Activated CD4-positive, CD25-positive, alpha-beta regulatory T cell treated with anti-CD3 and anti-CD28 coated beads, Interleukin-2, amount 50 U/mL, for 72 hours (primary cell): ENCODE measurements around the gene KLHL2.
"Not testable (repeated sequence)": the region's sequence is repeated elsewhere in the genome, so short reads cannot be mapped to it uniquely, and the experiment has no call there.

ENCODE experiments used
- DNase-seq: peaks from one replicate; pipeline ENCODE4 v3.0.0; 2021

KLHL2 gene

GRCh38 chr4:165331823-165332222 lies 124.5 kb downstream of the KLHL2 start:
- no peak for DNase-seq

- DNase-seq: no peak
These were observed 125.1 kb downstream of the KLHL2 start for GRCh38 chr4:165332502-165332901.

GRCh38 chr4:165335163-165335703 lies 127.9 kb downstream of the KLHL2 start:
- DNase-seq: no peak

GRCh38 chr4:165336743-165337142 lies 129.4 kb downstream of the KLHL2 start:
- DNase-seq: no peak

GRCh38 chr4:165342340-165342739 lies 135.0 kb downstream of the KLHL2 start:
- not testable (repeated sequence) for DNase-seq

GRCh38 chr4:165343353-165344191 lies 136.2 kb downstream of the KLHL2 start:
- no peak for DNase-seq

GRCh38 chr4:165345666-165346417 lies 138.5 kb downstream of the KLHL2 start:
- no peak for DNase-seq

- no peak for DNase-seq
These were observed 140.5 kb downstream of the KLHL2 start for GRCh38 chr4:165347647-165348569.

- DNase-seq: no peak
These were observed 144.2 kb downstream of the KLHL2 start for GRCh38 chr4:165351359-165352130.

- no peak for DNase-seq
These were observed 148.5 kb downstream of the KLHL2 start for GRCh38 chr4:165355900-165356300.

GRCh38 chr4:165359506-165359905 lies 152.1 kb downstream of the KLHL2 start:
- no peak for DNase-seq

GRCh38 chr4:165360041-165360695 lies 152.8 kb downstream of the KLHL2 start:
- no peak for DNase-seq

- no peak for DNase-seq
These were observed 153.8 kb downstream of the KLHL2 start for GRCh38 chr4:165360985-165361670.

- DNase-seq: no peak
These were observed 154.4 kb downstream of the KLHL2 start for GRCh38 chr4:165361810-165362209.

GRCh38 chr4:165364452-165365080 lies 157.2 kb downstream of the KLHL2 start:
- no peak for DNase-seq

GRCh38 chr4:165367040-165367439 lies 159.7 kb downstream of the KLHL2 start:
- no peak for DNase-seq

GRCh38 chr4:165368114-165368513 lies 160.8 kb downstream of the KLHL2 start:
- no peak for DNase-seq

- no peak for DNase-seq
These were observed 161.2 kb downstream of the KLHL2 start for GRCh38 chr4:165368567-165368966.

GRCh38 chr4:165369522-165369921 lies 162.2 kb downstream of the KLHL2 start:
- no peak for DNase-seq

- DNase-seq: no peak
These were observed 163.2 kb downstream of the KLHL2 start for GRCh38 chr4:165370530-165370929.
